GM21390 (cell line): ENCODE results near the gene SIM2.

Experiments
- ATAC-seq: cut with Tn5 transposase; IDR thresholded peaks from one replicate; pipeline ENCODE4 v1.9.1; 2021; ENCODE audit not compliant: unreplicated experiment

The SIM2 gene

DNA sequence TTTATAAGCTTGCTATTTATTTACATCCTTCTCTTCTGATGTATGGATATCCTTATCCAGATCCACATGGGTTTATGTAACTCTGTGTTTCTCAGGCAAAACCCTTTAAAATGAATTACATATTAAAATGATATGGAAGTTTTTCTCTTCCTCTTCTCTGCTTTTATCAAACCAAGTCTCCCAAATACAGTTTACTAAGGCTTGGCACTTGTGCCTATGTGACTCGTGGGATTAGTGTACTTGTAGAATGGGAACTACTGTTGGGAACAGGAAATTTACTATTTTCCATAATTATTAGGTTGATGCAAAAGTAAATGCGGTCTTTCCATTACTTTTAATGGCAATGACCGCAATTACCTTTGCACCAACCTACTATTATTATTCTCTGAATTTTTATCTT lies 14.8 kb downstream of the SIM2 start:
- ATAC-seq: no peak

DNA sequence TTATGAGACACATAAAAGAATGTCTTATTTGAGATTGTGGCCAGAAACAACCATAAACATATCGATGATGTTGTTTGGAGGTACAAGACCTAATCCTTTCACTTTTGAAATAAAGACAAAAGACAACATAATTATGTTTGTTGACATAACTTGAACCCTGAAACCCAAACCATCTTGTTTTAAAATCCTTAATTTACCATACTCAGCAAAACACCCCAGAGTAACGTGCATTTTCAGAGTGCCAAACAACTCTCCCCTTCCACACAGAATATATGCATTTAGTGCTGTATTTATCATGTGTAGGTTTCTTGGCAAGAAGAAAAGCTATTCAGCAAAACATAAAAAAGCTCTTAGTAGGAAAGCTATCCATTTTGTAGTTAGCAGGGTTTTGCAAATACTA lies 17.5 kb downstream of the SIM2 start:
- no peak for ATAC-seq

DNA sequence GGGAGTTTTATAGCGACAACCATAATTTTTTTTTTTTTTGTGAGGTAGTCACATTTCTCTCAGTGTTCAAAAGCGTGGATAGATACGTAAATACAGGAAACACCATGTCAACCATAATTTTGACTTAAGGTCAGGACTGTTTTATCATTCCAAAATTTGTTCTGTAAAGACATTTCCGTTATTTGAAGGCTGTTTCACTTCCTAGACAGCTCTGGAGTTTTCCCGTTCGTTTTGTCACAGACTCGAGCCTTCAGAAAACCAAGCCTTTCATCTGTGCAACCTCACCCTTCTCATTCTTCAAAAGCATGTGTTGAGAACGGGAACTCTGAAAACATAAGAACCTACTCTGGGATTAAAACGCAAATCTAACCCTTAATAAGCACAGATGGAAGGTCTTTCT lies 17.9 kb downstream of the SIM2 start:
- no peak for ATAC-seq

DNA sequence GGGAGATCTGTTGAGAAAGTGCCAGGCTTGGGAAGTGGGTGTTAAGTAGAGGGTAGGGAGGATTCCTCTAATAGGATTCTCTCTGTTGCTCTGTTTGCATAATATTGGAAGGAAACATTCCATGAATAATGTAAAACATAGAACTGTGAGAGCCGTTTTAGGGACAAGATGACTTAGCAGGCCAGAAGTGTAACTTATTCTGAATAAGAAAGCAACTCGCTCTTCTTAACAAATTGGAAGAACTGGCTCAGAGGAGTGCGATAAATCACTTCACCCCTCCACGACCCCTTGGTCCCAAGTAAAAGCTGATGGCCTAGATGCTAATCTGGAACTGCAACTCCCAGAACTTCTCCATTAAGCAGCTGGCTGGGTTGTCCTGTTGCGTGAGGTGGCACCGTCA lies 19.1 kb downstream of the SIM2 start:
- no peak for ATAC-seq

DNA sequence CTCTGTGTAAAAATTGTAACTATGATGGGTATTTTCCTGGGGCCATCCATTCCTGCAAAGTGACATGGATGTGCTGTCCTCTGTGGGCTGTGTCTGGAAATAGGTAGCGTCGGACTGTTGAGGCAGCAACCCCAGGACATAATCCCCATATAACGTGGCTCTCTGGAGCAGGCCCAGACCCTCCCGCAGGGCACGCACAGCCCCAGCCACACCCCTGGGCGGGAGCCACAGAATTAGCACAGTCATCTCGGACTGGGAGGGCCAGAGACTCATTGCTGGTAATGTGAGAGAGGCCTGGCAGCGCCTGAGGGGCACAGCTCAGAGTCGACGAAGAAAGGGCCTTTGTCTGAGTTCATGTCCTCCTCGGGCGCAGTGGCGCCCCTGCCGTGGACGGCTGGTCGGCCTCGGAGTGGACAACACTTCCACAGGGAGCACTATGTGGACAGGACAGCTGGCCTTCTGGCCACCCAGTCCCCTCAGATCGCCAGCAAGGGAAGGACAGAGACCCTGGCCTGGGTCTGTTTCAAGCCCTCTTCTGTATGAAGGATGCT lies 20.1 kb downstream of the SIM2 start:
- no peak for ATAC-seq

DNA sequence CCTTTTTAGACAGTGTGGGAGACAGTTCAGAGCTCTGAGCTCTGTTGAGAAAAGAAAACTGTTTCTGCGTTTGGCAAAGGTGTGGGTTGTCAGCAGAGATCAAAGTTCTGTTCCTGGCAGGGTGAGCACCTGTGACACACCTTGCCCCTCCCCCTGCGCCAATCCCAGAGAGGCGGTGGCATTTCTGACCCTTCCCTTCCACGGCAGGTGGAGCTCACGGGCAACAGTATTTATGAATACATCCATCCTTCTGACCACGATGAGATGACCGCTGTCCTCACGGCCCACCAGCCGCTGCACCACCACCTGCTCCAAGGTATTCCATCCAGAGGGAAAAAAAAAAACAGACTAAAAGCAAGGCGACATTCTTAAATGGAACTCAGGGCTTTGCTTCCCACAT lies 20.7 kb downstream of the SIM2 start:
- ATAC-seq: no peak

DNA sequence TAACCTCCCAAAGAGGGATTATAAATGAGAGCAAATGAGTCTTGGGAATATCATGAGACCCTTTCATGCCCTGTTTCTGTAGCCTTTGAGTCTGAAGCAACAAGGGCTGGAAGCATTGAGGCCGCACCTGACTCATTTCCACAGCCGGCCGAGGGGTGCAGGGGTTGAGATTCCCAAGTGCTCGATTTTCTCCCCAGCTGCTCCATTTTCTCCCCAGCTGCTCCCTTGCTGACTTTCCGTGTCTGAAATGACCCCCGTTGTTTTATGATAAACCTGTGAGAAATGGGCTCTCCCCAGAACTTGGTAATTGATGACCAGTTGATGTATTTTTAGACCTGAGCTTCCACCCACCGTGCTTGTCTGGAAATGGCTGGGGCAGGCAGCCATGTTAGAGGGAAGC lies 22.9 kb downstream of the SIM2 start:
- ATAC-seq: no peak

DNA sequence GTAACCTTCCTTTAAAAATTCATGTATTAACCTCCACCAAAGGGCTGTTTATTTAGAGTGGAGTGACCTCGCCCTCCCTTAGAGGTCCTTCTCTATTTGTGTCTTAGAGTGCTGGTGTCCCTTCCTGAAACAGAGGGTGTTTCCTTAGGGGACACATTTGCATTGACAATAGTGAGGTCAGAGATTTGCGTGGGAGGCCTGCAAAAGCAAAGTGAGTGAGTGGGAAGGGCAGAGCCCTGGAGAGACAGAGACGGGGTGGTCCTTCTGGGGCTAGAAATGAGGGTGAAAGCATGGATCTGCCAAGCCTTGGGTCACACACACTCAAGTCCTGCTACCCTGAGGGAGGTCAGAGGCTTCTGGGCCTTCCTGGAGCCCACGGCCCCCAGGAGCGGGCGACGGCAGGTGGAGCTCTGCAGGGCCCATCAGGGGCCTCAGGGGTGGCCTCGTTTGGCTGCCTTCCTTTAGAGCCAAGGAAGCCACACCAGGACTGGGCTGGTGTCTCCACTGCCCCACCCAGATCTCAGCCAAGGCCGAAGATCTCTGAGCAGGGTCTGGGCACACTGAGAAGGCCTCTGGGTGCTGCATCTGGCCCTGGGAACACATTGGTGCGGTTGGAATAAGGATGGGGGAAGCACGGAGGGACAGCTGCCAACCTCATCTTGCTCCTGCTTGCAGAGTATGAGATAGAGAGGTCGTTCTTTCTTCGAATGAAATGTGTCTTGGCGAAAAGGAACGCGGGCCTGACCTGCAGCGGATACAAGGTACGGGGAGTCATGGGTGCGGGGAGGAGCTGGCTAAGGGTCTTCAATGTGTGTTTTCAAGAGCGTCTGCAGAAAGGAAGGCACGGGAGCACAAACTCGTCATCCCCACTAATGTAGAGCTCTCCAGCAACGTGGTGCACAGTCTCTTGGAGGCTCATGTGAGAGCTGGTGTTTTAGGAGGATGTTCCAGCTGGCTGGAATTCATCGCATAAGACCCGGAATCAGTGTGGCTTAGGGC lies 23.8 kb downstream of the SIM2 start:
- ATAC-seq: no peak

DNA sequence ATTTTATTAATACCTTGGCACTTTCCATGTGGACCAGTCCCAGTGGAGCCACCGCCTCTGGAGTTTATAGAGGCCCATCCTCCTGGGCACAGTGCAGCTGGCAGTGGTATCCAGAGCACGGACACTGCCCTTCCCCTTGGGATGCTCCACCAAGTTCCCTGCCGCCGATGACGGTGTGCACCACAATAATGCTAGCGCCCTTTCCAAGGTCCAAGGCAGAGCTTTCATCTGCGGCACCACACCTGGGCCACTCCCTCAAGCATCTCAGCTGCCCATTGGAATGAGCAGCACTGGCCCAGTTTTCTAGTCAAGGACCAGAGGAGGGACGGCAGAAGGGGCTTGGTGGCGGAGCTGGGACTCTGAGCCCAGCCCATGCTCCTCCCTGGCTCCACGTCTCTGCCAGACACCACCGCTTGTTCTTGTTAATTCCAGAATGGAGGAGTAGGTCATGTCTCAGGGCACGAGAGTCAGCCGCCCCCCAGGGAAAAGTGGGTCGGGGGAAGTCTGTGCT lies 24.5 kb downstream of the SIM2 start:
- ATAC-seq: no peak

DNA sequence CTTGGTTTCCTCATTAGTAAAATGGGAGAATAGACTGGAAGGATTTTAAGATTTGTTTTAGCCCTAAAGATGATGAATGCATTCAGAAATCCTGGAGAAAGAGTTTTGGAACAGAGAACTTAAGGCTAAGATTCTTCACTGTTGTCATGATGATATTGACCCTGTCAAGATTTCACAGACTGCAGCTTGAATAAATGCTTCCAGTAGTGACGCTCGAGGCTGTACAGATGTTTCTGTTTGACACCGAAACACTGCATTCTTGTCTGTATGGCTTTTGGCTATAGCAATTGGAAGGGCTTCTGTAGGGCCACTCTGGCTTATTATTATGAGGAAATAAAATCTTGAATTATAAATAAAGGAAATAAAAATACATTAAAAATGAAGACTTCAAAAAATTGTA lies 25.7 kb downstream of the SIM2 start:
- no peak for ATAC-seq

DNA sequence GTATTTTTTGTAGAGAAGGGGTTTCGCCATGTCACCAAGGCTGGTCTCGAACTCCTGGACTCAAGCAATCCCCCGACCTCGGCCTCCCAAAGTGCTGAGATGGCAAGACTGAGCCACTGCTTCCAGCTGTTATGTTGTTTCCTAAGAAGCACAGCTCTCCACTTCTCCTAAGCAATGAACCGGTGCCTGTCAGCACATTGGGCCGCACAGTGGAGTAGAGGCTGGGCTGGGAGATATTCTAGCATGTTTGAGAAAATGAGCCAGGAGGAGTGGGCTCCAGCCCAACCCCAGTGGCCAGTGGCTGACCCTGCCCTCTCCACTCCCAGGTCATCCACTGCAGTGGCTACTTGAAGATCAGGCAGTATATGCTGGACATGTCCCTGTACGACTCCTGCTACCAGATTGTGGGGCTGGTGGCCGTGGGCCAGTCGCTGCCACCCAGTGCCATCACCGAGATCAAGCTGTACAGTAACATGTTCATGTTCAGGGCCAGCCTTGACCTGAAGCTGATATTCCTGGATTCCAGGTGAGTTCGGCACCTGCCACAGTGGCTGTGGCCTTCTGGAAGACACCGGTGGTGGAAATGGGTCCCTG lies 27.0 kb downstream of the SIM2 start:
- ATAC-seq: no peak

DNA sequence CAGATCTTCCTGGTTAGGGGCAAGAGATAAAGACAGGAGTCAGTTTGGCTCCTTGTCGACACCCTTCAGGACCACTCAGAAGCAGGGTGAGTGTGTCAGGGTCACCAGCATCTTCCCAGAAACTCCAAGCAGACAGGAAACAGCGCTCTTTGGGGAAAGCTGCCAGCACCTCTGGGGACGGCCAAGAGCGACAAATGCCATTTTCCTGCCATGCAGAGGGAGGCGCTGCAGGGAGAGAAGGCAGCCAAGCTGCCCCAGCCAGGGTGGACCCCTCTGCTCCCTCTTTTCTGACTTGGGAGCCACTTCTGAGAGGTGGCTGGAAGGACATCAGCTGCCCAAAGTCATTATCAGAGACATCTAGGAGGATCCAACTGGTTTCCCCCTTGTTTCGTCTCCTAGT lies 29.0 kb downstream of the SIM2 start:
- no peak for ATAC-seq

DNA sequence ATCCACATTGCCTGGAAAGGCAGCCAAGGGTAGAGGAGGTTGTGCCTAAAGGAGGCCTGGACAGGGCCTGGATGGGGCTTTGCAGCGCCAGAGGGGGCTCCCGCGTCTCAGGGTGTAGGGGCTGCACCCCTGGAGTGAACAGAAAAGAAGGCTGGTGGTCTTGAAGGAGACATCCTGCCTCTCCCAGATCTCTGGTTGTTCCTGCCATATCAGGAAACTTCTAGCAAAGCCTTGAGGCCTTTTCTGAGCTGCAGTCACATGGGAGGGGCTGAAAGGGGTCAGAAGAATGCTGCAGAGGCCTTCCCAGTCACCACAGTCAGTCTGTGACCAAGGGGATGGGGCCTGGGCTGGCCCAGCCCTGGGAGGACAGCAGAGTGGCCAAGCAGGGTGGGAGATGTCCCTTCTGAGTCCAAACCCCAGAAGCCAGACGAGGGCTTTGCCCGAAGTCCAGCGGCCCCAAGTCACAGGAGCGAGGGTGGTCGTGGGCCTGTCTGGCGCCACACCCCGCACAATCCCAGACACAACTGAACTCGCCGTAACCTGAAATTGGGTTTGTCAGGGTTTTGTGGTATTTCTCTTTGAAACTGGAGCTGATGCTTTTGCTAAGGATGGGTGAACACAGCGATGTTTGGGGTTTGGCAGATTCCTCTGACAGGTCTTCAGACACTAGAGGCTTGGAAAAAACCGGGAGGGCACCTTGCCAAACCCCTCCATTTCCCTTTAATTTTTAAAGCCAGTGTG lies 29.6 kb downstream of the SIM2 start:
- no peak for ATAC-seq

DNA sequence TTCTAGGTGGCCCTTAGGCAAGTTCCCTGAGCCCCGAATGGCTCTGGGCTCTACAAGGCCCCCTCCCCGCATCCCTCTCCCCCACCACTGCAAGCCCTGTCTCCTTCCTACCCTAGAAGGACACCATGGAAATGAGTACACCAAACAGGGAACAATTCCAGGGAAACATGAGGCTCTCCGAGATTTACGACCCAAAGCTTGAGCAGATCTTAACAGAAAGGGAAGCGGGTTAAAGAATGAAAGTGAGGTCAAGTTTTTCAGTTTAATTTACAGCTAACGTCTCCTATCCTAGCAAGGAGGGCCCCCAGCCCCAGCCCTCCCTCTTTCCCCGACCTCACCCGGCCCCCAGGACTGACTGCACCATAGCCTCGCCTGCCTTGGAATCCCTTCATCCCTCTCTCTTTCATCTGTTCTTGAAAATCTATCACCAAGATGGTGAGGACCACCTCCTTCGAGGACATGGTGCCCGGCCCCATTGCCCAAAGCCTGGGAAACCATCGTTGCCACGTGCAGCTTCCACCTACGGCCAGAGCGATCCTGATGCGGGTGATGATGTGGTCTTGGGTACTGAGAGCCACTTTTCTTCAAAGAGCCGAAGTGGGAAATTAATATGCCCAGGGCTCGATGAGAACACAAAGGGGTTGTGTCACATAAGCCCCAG lies 30.5 kb downstream of the SIM2 start:
- ATAC-seq: no peak

DNA sequence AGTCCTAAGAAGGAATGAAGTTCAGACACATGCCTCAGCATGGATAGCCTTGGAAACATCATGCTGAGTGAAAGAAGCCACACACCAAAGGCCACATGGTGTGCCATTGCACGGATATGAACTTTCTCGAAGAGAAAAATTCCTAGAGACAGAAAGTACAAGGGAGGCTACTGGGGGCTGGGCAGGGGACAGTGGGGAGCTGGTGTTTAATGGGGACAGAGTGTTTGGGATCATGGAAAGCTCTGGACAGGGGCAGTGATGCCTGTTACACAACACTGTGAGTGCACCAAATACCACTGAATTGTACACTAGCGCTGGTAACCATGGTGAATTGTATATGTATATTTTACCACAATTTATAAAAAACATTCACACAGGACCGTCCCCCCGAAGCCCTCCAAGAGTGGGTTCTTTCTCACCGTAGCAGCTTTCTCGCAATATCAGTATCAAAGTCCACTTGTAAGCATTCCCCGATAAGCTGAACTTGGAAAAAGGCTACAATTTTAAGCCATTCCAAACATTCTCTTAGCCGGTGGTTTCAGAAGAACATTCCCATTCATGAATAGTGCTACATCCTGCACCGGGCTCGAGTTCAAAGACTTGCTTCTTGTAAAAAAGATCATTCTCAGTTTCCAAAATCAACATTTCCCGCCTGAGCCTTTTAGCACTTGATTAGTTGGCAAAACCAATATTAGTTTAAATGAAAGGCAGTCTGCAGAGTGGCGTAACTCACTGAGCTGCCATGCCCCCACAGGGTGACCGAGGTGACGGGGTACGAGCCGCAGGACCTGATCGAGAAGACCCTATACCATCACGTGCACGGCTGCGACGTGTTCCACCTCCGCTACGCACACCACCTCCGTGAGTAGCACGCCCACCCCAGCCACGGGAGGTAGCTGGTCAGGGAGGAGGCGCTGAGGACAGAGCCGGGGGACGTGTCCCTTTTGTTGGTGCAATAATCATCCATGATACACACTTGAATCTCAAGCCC lies 31.7 kb downstream of the SIM2 start:
- ATAC-seq: no peak

DNA sequence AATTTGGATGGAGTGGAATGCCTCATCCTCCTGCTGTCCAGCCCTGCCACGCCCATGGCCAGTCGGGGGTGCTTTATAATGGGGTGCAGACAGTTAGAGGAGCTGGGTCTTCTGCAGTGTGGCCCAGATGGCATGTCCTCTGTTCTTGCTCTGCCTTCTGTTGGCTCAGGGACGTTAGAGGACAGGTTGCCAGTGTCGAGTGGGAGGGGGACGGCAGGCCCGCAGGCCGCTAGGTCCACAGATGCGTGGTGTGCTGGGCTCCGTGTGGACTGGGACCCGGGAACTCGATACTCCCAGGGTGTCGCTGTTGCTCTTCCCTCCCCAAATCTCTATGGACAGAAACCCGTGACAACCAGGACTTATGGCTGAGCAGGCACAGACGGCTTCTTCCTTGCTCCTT lies 33.3 kb downstream of the SIM2 start:
- no peak for ATAC-seq

DNA sequence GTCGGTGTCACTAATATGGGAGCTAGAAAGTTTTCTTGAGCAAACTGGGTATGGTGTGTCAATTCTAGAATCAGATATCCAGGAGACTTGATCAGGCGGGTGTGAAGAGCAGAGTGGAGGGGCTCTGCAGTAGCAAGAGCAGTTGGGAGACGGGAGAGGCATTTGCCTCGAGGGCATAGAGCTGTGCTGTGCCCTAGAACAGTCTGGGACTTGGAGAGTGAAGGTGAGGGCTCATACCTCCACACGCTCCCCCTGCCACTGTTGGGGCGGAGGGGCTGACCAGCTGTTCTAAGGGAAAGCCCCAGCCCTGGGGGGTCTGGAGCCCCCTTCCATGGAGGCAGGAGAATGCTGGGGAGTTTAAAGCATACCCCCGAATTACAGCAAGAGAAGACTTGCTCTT lies 33.8 kb downstream of the SIM2 start:
- no peak for ATAC-seq

DNA sequence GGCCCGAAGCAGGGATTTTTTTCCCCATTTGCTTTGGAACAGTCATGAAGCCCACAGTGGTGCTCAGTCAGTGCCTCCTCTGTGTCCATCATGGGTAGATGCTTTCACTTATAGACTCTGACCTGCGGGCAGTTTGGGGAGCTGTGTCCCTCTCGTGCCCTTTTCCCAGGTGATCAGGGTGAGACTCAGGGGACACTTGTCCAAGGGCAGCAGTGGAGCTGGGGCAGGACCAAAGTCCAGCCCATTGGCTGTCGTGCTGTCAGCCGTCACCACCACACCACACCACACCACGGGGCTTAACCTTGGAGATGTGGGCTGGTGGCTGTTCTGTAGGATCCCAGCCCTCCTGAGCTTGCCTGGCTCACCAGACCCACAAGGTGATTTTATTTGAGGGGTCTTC lies 34.9 kb downstream of the SIM2 start:
- ATAC-seq: no peak

DNA sequence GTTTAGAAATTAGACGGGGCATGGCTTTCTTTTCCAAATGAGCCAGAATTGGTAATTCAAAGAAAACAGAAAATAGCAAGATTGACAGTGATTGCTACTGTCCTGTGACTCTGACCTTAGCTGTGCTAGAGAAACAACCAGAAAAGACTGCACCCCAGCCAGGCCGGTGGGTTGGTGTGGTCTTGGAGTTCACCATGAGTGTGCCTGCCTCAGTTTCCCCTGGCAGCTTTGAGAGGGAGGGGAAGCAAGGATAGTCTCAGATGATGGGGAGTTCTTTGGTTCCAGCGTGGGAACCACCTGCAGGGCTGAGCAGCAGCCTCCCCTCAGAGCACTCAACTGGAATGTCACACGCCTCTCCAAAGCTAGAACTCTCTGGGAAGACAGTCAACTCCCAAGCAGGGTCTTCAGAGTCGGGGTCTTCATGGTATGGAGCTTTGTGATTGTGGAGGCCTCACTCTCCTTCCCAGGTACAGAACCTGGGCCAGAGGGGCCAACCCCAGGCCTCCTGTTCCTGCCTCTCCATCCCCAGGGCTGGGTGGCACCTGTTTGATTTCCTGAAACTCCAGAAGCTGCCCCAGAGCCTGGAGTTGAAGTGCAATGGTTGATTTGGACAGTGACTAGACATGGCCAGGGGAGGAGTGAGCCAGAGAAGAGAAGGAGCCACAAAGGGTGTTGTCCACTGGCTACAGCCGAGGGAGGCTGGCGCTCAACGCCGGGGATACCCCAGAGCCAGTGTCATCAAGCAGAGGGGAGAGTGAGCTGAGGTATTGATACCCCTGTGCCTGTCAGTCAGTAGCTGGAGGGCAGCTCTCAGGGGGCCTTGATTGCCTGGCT lies 35.7 kb downstream of the SIM2 start:
- ATAC-seq: no peak
